Medulla oblongata (tissue), 1 donor: ENCODE measurements around the gene CYP26B1.

Source experiments
- DNase-seq: peaks from one replicate; pipeline ENCODE4 v3.0.0-alpha.2; 2015; ENCODE audit errors: extremely low spot score

The CYP26B1 gene

DNA sequence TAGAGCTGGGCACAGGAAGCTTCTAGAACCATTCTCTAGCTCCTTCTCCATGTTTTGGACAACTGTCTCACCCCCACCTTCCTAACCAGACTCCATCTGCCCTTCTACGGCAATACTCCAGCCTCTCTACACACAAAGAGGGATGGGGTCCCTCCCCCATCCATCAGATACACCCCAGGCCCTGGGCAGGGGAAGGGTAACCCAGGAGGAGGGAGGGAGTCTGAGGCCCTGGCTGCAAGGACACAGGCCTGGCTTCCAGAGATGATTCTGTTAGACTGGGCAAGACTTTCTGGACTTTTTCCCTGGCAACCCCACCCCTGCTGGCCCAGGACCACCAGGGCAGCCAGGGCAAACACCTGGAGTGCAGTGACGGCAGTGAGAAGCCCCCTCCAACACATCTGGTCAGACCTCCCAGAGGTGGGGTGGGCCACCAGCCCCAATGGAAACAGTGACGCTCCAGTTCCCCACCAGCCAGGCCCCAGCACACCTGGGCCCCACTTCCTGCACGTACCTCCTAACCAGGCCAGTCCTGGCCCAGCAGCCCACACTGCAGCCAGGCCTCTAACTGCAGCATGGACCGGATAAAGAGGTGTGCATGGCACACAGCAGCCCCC lies 6.5 kb downstream of the CYP26B1 start:
- no peak for DNase-seq

DNA sequence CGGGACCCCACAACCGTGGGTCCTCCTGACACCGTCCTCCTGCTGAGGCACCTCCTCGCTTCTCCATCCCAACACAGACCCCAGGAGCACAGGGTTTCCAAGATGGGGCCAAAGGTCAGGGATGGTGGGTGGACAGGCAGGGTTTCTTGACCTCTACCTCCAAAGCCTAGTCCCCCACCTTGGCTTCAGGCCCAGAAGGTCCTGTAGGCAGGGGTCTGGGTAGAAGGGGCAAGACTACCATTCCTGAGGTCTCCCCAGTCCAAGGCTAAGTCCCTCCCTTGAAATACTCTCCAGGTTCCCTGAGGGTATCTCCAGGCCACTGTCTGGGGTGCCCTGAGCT lies 7.1 kb downstream of the CYP26B1 start:
- no peak for DNase-seq

DNA sequence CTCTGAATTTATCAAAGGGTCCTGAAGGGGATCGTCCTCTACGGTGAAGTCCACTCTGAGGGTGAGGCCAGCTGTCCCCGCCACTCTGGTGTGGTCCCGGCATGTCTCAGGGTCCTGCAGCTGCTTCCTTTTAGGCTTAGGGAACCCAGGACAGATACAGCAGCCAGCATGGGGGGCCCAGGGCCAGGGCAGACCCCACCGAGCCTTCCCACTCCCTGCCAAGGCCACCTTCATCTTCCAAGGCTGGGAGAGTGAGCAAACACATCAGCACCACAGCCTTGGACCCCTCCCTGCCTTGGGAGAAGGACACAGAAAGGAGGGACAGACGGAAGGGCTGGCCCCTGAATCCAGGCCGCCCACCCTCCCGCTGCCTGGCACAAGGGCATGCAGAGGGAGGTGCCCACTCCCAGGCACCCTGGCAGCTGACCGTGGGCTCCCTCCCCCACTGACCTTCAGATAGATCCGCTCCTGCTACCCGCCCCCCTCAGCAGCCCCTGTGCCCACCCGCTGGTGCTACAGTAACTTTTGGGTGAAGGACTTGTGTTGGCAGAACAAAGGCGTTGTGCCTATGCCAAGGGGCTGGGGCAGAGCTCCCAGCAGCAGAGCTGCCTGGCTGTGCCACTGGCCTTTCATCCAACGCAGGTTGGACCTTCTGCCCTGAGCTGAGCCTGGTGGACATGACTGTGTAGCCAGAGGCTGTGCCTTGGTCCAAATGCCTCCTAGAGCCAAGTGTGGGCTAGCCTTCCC lies 7.6 kb downstream of the CYP26B1 start:
- no peak for DNase-seq

DNA sequence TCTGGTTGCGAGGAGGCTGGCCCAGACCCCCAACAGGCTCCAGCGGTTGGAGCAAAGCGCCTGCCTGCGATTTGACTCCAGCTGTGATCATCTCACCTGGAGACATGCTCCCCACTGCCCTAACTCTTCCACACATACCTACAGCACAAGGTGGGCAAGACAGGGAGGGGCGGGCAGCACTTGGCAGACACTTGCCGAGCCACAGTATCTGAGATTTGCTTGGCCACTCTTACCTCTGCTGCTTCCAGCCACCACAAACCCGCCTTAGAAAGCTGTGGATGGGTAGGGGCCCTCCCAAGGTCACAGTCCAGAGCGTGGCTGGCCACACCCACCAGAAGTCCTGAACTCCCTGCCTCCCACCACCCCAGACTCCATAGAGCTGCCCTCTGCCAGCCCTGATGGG lies 8.2 kb downstream of the CYP26B1 start:
- DNase-seq: no peak

DNA sequence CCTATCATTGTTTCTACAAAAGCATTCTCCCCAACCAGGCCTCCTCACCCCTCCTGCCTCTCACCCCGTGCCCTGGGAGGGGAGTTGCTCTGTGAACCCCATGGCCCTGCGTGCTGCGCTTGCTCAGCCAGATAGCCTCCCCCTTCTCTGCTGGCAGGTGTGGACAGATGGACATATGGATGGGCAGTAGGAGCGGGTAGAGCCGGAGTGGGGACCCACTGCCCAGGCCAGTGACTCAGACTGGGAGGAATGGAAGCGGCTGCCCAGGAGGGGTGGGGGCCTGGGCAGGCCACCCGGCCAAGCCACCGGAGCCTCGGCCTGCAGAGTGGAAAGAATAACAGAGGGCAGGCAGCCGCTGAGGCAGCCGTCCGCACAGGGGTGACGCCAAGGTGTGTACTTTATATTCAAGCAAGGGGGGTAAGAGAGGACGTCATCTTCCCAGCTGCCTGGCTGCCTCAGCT lies 8.7 kb downstream of the CYP26B1 start:
- no peak for DNase-seq

DNA sequence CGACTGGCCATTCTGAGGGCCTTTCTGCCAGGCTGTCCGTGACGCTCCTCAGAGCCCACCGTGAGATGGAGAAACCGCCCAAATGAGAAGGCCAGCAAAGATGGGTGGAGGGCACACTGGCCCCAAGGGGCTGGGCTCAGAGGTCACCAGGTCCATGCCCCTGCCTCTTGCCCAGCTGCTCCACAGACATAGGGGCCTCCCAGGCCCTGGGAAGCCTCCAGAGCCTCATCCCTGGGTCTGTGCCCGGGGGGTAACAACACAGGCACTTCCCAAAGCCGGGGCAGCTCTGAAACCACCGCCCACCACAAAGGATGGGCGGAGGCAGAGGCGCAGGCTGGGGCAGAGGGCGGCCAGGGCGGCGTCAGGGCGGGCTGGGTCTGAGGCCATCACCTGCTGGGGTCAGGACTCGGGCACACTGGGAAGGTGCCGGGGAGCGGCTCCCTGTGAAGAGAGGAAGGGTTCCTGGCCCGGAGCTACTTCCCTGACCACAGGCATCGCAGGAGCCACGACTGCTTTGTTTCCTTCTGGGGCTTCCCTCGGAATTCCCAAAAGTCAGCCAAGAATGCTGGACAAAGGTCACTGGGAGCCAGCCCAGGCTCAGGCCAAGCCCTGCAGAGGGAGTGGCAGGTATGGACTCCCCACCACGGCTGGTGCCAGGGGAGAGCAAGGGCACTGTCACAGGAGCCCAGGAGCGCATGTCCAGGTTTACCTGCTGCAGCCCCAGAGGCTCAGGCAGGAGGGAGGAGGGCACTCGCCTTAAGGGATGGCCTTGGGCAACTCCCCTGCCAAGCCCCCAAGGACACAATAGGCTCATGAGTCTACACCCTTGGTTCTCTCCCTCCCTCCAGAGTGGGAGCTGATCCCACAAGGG lies 9.4 kb downstream of the CYP26B1 start:
- no peak for DNase-seq

DNA sequence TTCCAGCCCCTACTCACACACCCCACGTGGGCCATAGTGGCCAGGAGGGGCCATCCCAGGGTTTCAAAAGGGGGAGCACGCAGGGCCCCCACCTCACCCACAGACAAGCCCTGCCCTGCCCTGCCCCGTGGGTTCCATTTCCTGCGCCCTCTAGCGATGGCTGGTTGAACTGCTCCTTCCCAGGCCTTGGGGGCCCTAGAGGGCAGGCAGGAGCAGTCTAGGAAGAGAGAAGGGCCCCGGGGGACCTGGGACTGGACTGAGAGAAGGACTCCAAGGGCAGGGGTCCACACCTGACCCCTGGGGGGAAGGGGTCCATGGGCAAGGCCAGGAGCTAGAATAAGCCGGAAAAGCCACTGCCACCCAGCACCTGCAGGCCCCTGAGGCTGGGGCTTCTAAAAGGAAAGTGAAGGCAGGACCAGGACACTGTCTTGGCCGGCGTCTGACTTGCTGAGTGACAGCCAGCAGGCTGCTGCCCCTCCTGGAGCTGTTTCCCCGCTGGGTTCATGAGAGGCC lies 10.1 kb downstream of the CYP26B1 start:
- peak; percentile 76 for DNase-seq

DNA sequence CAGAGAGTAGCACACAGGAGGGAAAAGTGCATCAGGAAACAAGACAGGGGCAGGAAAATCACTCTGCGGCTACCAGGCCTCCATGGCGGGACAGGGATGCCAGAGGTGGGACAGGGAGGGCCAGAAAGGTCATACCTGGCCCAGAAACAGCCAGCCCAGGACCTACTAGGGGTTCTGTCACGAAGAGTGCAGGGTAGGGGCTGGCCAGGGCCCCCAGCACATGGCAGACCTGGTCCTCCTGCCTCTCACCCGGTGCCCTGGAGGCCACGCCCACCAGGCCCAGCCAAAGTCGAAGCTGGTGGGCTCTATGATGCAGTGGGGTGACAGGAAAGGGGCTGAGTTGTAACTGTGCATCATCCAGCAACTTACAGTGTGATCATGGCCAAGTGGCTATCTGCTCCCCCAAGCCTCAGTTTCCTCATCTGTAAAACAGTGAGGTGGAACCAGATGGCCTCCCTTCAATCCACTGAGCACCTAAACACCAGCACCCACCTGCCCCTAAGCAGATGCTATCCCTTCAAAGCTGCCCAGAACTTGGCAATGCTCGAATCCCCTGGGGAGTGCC lies 10.6 kb downstream of the CYP26B1 start:
- no peak for DNase-seq

DNA sequence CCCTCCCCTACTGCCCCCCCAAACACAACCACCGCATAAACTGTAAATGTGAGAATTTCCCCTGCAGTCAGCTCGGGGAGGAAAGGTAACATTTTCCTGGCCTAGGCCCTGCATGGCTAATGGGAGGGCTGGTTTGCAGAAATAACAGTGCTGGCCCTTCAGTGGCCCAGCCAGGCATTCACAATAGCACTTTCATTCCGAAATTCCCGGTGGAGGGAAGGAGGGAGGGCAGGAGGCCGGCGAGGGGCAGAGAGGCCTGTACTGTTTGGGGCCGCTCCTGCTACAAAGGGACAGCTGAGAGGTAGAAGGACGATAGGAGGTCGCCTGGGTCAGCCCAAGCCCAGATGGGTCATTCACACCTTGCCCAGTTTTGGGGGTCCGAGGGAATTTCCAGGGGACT lies 11.3 kb downstream of the CYP26B1 start:
- DNase-seq: peak; percentile 60

DNA sequence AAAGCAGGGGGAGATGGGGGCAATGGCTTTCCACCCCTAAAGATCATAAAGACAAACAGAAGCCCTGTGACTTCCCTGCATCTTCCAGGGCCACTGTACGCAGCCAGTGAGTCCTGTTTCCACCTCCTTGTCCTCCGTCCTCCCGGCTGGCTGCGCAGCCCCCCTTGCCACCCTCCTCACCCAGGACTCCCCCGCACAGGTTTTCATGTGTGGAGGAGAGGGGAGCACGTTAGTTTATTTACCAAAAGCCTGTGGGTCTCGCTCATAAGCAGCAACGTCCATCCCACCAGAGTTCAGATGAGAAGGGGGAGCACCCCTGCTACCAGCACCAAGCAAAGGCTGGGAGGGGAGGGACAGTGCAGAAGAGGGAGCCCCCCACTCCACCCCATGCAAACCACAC lies 11.7 kb downstream of the CYP26B1 start:
- no peak for DNase-seq

DNA sequence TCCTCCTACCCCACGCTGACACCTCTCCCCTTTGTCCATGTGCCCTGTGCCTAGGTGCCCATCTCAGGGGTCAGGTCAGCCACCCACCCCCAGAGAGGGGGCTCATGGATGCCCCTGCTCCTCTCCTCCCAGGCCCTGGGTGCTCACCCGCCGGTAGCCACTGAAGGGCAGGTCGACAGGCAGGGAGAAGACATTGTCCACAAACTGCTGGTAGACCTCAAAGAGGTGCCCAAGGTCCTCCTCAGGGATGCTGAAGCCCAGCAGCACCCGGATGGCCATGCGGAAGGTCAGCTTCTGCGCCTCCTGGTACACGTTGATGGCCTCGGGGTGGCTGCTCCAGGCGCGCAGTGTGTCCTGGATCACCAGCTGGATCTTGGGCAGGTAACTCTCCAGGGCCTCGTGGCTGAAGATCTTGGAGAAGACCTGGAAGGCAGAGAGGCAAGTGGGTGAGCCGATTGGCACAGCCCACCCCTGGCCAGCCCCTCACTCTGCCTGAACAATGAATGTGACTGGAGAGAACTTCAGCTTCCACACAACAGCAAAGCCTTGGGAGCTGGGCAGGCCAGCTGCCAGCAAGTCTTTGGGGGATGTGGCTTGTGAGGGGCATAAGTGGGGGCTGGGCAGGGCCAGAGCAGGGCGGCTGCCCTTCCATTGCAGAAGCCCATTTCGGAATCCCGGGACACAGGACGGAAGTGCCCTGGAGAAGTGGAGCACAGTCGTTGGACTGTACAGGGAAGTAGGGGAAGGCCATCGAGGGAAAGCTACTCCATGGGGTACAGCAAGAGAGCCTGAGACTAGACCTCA lies 12.5 kb downstream of the CYP26B1 start:
- no peak for DNase-seq

DNA sequence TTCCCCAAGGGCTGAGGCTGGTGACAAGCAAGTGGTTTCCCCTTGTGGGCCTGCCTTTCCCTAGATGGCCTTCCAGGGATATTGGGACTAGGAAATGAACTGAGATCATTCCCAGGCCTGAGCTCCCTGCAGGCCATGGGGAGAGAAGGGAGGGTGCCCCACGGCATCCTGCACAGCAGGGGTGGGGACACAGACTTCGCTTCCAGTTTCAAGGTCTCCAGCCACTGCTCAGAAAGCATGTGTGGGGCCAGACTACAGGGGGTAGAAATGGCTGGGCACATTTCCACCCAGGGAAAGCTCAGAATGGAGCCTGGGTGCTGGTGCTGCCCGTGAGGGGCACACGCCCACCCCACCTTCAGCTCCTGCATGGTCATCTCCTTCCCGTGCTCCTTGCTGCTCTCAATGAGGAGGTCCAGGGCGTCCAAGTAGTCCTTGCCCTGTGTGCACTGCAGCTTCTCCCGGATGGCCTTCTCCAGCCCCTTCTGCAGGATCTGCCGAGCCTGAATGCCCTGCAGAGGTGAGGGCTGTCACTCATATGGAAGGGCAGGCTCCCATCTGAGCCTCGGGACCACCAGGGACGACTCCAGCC lies 13.2 kb downstream of the CYP26B1 start:
- no peak for DNase-seq

DNA sequence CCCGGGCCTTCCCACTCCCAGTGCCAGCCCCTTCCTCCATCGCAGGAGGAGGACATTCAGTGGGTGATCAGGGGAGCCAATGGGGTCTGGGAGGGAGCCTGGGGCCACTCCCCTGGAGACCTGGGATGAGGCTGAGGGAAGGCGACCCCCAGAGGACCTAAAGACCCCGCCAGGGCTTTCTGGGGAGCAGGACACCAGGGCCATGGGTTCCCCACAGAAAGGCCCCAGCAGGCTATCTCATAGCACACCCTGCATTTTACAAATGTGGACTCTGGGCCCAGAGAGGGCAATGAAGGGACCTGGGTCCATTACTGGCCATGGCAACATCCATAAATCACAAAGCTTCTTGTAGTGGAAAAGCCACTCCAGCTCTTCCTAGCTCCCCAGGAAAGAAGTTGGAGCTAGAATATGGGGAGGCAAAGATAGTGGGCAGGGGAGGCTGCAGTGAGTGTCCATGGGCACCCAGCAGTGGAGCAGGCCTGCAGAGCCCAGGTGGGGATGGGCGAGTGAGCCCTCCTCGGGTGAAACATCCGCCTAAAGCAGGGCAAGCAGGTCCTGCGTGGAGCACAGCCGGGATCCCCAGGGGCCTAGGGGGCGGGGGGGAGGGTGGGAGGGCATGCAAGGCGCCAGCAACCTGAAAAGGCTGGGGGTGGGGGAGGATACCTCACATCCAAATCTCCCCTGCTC lies 13.8 kb downstream of the CYP26B1 start:
- no peak for DNase-seq

DNA sequence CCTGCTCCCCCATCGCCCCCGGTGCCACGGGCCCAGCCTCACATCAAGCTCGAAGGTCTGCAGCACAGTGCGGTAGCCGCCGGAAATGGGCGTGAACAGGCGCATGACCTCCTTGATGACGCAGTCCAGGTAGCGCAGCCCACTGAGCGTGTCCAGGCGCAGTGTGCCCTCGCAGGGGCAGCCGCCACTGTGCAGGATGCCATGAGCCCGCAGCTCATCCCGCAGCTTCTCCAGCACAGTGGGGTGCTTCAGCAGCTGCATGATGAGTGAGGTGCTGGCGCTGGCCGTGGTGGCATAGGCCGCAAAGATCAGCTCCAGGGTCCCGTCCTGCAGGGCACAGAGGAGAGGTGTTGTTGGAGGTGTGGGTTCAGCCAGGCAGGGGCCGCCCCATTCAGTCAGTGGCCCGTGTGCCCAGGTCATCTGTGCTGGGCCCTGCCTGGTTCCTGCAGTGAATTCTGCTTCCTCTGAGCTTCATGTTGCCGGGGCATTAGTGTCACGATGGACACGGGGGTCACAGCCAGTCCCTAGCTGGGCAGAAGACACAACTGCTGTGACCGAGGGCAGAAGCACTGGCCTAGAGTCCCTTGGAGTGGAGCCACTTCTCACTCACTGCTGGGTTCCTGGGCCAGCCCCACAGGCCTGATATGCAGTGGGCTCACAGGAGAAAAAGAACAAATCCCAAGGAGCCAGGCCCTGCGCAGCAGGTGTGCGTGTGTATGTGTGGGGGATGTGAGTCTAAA lies 14.5 kb downstream of the CYP26B1 start:
- DNase-seq: no peak

DNA sequence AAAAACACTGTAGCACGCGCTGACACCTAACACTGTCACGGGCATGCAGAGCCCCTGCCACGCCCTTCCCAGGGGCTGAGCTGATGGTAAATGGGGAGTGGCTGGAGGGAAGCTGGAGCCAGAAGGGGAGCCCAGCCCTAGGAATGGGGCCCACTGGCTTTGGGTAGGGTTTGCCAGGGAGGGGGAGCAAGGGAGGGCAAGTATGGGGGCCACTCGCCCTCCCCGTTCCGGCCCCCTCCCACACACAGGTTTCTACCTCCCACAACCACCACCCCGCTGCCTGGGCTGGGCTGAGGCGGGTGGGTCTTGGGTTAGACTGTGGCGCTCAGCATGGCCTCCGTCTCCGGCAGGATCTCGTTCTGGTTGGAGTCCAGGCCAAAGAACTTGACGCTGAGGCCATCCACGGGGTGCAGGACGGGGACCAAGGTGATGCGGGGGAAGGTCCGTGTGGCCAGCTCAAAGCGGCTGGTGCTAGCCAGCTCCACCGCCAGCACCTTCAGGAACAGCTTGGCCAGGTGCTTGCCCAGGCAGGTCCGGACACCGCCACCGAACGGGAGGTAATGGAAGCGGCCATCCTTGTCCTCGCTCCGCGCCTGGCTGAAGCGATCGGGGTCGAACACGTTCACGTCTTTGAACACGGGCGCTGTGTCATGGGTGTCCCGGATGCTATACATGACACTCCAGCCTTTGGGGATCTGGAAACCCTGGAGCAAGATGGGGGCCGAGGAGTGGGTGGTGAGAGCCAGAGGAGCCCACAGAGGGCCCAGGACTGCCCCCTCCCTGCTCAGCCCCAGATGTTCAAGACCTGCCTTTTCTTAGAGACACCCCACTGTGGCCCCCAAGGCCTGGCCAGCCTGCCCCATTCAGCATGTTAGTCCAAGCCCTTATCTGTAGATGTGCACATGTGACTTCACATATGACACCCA lies 15.5 kb downstream of the CYP26B1 start:
- no peak for DNase-seq

DNA sequence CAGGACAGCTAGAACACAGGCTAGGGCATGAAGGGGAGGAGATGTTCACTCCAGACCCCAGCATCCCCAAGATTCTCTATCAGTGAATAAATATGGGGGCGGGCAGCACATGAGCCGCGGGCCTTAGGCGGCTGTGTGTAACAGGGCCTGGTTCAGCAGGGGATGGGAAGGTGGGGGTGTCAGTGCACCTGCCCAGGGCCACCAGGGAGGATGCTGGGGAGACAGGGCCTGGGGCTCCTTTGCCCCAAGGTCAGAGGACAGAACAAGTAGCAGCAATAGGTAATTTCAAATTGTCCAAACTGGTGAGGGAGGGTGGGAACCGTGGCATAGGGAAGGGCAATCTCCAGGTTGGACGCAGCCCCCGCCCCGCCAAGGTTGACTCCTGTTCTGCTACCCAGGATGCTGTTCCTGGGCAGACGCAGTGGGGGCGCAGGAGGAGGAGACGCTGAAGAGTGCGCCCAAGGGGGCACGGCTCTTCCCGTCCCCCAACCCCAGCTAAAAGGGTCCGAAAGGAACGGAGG lies 16.2 kb downstream of the CYP26B1 start:
- DNase-seq: no peak

DNA sequence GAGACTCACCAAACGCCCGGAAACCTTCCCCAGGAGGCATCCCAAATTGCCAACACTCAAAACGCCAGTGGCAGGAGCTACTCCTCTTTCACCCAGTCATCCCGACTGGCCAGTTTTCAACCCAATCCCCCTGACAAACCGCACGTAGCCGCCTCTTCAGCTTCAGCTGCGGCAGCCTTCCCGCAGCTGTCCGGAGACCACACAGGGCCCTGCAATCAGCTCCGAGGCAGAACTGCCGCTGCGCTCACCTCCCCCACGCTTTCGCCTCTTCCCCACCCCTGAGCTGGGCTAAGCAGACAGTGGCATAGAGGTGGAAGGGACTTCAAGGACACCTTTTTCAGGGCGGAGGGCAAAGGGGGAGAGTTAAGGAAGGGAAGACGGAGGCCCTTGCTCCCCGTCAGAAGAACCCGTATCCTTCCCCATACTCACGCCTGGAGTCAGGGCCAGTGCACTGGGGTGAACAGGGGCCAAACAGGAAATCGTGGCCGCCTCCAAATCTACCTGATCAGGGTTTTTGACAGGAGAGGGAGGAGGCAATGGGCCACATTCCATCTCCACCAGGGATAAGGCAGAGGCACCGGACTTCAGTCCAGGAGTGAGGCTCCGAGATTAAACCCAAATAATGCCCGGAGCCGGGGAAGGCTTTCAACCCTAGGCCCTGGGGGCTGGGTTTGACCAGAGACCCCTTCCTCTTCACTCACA lies 16.9 kb downstream of the CYP26B1 start:
- no peak for DNase-seq
